HuH-7.5 (cell line): ENCODE measurements around the gene DTNBP1.

Experiments
- DNase-seq: peaks from one replicate; pipeline ENCODE4 v3.0.0; 2011; ENCODE audit warnings: low spot score

Gene DTNBP1

GRCh38 chr6:15662326-15663129 is at the start of gene DTNBP1:
TSS of gene DTNBP1 (minus strand) at chr6:15663028. CDS start at chr6:15662869, 159 bp downstream.
- DNase-seq = peak; percentile 57

- DNase-seq = no peak
Measured at GRCh38 chr6:15709651-15710269, 46.9 kb upstream of the DTNBP1 start.

GRCh38 chr6:15708231-15708630 is 45.4 kb upstream of the DTNBP1 start:
- no peak for DNase-seq

- no peak for DNase-seq
Measured at GRCh38 chr6:15705981-15706380, 43.2 kb upstream of the DTNBP1 start.

- no peak for DNase-seq
Measured at GRCh38 chr6:15698471-15698870, 35.6 kb upstream of the DTNBP1 start.

GRCh38 chr6:15697895-15698294 is 35.1 kb upstream of the DTNBP1 start:
- no peak for DNase-seq

GRCh38 chr6:15691250-15691869 is 28.5 kb upstream of the DTNBP1 start:
- peak; percentile 44 for DNase-seq

GRCh38 chr6:15690510-15690909 is 27.7 kb upstream of the DTNBP1 start:
- no peak for DNase-seq

GRCh38 chr6:15689586-15690482 is 27.0 kb upstream of the DTNBP1 start:
- DNase-seq = no peak

- no peak for DNase-seq
Measured at GRCh38 chr6:15685619-15686018, 22.8 kb upstream of the DTNBP1 start.

GRCh38 chr6:15682965-15683822 is 20.4 kb upstream of the DTNBP1 start:
- no peak for DNase-seq

- DNase-seq = no peak
Measured at GRCh38 chr6:15681946-15682345, 19.1 kb upstream of the DTNBP1 start.

- no peak for DNase-seq
Measured at GRCh38 chr6:15678514-15678913, 15.7 kb upstream of the DTNBP1 start.

GRCh38 chr6:15677822-15678221 is 15.0 kb upstream of the DTNBP1 start:
- no peak for DNase-seq

GRCh38 chr6:15675536-15676220 is 12.8 kb upstream of the DTNBP1 start:
- no peak for DNase-seq

- DNase-seq = no peak
Measured at GRCh38 chr6:15674690-15675386, 12.0 kb upstream of the DTNBP1 start.

- DNase-seq = no peak
Measured at GRCh38 chr6:15673666-15674065, 10.8 kb upstream of the DTNBP1 start.

GRCh38 chr6:15672818-15673217 is 10.0 kb upstream of the DTNBP1 start:
- DNase-seq = no peak

GRCh38 chr6:15672291-15672690 is 9.5 kb upstream of the DTNBP1 start:
- DNase-seq = no peak

- no peak for DNase-seq
Measured at GRCh38 chr6:15668918-15669317, 6.1 kb upstream of the DTNBP1 start.
